CD4-positive, alpha-beta T cell treated with Interleukin-6 at 100 ng/mL for 8 hours (primary cell): ENCODE measurements around the gene IL18R1.
"Not testable (repeated sequence)": the region's sequence is repeated elsewhere in the genome, so short reads cannot be mapped to it uniquely, and the experiment has no call there.

Source experiments
- DNase-seq: peaks from one replicate; pipeline ENCODE4 v3.0.0-alpha.2; 2020; ENCODE audit warnings: mixed read lengths, low spot score

The IL18R1 gene

GRCh38 chr2:102355526-102356380 is at the start of gene IL18R1:
Gene IL18R1, plus strand, starts transcription at chr2:102355796. Its CDS starts 6,865 bp downstream, at chr2:102362661.
- DNase-seq = peak; percentile 63

GRCh38 chr2:102306125-102306524 is 49.5 kb upstream of the IL18R1 start:
- DNase-seq = no peak

DNA sequence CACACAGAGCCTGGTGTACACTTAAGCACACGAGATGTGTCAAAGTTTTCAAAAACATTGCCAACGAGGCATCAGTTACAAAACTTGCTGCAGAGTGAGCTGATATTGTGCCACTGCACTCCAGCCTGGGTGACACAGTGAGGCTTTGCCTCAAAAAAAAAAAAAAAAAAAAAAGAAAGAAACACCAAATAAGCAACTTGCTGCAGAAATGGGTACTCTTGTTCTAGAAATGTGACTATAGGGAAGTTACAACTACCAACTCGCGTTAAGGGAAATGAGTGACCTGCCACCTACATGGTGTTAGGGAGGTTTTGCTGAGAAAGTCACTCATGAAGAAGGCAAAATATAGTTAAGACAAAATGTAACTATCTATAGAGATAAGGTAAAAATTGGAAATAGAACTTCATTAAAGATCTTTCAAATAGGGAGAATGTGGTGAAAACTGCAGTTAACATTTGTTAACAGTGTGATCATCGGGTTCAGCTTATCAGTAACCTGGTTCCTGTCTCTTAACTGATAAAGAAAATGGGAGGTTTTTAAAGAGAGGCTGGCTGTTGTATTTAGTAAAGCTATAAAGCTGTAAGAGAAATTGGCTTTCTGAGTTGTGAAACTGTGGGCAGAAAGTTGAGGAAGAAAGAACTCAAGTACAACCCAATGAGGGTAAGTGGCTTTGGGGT is 44.5 kb upstream of the IL18R1 start, which contains the start of gene IL1RL1:
TSS of gene IL1RL1 (plus strand) at position 600 of the 677 bp plus-strand sequence. CDS start 26,702 bp downstream, outside the sequence.
- no peak for DNase-seq

DNA sequence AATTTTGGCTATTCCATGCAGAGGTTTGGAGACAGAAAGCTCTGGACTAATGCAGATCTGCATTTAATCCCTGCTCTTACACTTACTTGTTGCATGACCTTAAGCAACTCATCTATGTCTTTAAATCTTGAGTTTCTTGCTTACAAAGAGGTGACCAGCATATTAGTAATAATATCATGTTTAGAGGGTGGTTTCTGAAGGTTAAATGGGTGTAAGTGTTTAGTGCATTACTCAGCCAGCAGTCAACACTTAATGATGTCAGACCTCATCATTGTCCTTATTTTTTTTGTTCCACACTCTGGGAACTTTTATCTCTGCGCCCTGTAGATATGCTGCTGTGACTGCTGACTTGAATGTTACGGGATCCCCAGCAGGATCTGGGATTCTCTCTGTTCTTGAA is 42.6 kb upstream of the IL18R1 start:
- no peak for DNase-seq

DNA sequence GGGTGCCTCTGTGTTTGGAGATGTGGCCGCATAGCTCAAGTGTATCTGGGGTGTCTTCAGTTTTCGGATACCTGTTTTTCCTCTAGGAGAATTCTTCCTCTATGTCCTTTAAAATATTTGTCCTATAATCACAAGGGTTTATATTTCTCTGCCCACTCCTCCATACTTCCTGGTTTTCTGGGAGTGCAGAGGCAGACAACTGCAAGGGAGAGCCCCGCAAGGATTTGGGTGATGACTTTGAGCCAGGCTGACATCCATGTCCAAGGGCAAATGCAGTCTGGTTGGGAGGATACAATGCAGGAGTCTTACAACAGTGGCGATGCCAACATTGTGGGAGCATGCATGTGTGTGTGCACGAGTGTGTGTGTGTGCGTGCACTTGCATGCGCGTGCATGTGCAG is 42.1 kb upstream of the IL18R1 start:
- DNase-seq = no peak

DNA sequence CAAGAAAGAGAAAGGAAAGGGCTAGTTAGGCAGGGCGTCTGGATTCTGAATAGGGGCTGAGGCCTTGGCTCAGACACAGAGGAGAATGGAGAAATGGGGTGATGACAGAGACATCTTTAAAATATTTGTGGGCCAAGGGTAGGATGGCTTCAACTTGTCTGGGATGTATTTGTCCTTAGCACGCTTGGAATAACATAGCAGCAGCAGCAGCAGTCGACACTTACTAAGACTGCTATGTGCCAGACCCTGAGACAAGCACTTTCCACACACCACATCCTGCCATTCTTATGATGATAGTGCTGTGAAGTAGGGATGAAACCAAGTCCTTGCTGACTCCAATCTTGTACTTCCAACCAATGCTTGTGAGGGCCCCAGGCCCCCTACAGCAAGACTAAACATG is 41.6 kb upstream of the IL18R1 start:
- DNase-seq = no peak

- DNase-seq = no peak
Measured at GRCh38 chr2:102315921-102316320, 39.7 kb upstream of the IL18R1 start.

DNA sequence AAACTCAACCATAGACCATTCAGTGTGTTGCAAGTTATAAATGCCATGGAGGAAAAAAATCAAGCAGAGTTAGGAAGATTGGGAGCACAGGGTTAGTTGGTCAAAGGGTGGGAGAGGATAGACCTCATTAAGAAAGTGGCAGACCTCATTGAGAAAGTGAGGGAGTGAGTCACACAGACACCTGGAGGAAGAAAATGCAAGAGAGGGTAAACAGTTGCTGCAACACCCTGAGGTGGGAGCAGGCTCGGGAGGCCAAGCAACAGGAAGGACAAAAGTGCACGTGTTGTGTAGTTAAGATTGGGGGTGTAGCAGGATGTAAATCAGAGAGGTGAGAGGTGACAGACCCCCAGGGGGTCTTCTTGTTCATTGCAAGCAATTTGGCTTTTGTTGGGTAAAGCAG is 37.9 kb upstream of the IL18R1 start:
- no peak for DNase-seq

- no peak for DNase-seq
Measured at GRCh38 chr2:102318437-102318836, 37.2 kb upstream of the IL18R1 start.

GRCh38 chr2:102321941-102322719 is 33.5 kb upstream of the IL18R1 start:
- DNase-seq = no peak

DNA sequence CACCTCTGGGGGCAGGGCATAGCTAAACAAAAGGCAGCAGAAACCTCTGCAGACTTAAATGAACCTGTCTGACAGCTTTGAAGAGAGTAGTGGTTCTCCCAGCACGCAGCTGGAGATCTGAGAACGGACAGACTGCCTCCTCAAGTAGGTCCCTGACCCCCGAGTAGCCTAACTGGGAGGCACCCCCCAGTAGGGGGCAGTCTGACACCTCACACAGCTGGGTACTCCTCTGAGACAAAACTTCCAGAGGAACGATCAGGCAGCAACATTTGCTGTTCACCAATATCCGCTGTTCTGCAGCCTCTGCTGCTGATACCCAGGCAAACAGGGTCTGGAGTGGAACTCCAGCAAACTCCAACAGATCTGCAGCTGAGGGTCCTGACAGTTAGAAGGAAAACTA is 30.7 kb upstream of the IL18R1 start:
- not testable (repeated sequence) for DNase-seq

DNA sequence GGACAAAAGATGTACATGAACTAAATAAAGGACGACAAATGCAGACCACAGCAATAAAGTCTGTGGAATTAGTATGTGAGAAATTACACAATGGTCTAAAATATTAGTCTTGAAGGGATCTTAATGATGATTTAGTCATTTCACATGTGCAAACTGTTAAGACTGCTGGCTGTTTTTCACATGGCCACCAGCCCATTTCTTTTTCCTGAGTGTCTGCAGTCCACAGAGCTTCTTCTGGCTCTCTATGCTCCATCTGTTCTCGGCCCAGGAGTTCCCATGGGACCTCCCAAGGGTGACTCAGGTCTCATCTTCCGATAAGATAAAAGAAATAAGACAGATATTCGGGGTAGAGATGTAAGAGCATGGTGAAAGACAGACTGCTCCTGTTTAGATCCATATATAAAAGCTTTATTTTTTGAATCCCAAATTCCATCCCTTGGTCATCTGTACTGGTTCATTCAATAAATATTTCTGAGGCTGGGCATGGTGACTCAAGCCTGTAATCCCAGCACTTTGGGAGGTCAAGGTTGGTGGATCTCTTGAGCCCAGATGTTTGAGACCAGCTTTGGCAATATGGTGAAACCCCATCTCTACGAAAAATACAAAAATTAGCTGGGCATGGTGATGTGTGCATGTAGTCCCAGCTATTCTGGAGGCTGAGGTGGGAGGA is 24.1 kb upstream of the IL18R1 start:
- no peak for DNase-seq

GRCh38 chr2:102334486-102334885 is 21.1 kb upstream of the IL18R1 start:
- DNase-seq = no peak

DNA sequence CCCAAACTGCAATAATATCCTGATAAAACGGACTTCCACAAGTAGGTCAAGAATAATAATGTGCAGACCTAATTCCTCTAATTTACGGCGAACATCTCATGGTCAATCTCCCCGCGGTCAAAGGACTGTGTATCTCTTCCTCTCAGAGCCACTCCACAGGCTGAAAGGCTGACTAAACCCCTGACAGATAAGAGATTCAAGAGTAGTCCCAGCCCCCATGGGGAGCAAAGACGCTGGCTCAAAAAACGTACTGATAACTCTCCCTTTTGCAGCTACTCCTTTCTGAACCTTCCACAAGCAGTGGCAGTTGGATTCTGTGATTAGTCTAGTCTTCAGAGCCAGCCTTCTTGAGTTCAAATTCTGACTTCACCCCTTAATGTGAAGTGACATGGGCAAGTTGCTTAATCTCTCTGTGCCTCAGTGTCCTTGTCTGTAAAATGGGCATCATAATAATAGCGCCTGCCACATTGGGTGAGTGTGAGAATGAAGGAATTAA is 19.7 kb upstream of the IL18R1 start:
- DNase-seq = no peak

DNA sequence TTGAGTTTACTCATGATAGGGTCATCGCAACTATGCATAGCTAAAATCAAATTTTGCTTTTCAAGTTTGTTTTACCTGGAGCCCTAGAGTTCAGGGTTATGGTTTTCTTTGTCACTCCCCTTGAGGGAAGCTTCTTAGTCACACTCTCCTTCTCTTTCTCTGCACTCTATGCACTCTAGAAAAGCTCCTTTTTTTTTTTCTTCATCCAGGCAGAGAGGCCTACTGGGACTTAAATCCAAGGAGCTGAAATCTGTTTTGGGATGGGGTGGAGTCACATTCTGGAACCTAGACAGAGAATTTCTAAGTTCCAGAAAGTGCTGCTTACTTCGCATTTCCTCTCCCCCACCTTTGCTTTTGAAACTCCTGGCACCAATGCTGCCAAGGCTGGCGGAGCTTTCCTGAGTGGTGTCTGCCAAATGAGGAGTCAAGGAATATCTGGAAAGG is 19.1 kb upstream of the IL18R1 start:
- no peak for DNase-seq

DNA sequence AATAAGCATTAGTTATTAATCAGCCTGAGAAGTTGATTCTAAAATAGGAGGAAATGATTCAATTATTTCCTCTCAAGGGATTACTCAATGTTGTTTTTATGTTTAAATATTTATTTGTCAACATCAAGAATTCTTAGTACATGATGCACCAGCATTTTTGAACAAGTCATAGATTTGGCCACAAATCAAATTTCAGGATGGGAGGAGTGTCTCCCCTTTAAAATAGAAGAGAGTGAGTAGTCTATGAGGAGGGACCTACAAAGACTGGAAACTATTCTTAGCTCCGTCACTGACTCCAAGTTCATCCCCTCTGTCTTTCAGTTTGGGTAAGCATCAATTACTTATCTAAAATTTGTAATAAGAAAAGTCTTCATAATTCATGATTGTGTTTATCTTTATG is 18.6 kb upstream of the IL18R1 start:
- DNase-seq = no peak

GRCh38 chr2:102337481-102338386 is 17.9 kb upstream of the IL18R1 start:
- no peak for DNase-seq

DNA sequence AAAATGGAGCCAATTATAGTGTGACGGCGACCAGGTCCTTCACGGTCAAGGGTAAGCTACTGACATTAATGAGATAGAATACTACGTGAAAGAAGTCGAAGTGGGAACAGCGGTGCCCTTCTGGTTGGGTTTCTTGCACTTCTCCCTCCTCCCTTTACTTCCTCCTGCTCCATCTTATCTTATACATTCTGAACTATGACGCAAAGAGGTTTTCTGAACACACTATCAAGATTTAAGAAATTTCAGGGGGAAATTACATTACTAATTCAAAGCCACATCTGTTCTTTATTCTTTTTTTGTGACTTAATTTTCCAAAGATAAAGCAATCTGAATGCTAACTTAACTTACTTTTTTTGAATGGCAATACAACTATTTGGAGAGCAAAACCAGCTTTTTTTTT is 14.8 kb upstream of the IL18R1 start:
- DNase-seq = no peak

GRCh38 chr2:102342888-102343287 is 12.7 kb upstream of the IL18R1 start:
- DNase-seq = no peak

DNA sequence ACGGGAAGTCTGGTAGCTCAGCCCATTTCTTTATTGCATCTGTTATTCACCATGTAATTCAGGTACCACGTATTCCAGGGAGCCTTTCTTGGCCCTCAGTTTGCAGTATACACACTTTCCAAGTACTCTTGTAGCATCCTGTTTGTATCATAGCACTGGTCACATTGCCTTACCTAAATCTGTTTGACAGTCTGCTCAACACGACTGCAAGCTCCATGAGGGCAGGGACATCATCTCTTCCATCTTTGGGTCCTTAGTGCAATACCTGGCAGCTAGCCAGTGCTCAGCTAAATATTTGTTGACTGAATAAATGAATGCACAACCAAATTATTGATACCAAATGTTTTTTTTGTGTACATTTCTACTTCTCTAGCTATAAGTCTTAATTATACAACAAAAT is 11.2 kb upstream of the IL18R1 start:
- DNase-seq = no peak
